CD4-positive, alpha-beta T cell (primary cell): ENCODE measurements around the gene CENPVL2. TPM values are rescaled to one million over a fixed set of nuclear protein-coding genes. Genes with fewer than 3 reads are reported as not detected.

Experiments
- total RNA-seq, 174 experiments: library from RNA in 2 of 174; stranded (reverse) in 2 of 174; gene quantifications; one replicate each; pipeline ENCODE4 v1.2.3 and lab custom pipeline; 2021 to 2026

Gene CENPVL2
- total RNA-seq, 2 experiments from 2014 or later = not detected

Other genes starting within 250 kb of the CENPVL2 start
- gene NUDT11, start 186.2 kb downstream of the CENPVL2 start, total RNA-seq = under 1 TPM; 0.20 to 0.47 TPM
- gene CENPVL3, start 63.9 kb downstream of the CENPVL2 start, total RNA-seq = not detected
- gene CENPVL1, start 27.7 kb upstream of the CENPVL2 start, total RNA-seq = not detected
- gene GSPT2, start 60.6 kb upstream of the CENPVL2 start, total RNA-seq = 1 to 10 TPM; 6.8 to 7.8 TPM
- gene MAGED1, start 210.8 kb upstream of the CENPVL2 start, total RNA-seq = 10 to 100 TPM; 20.3 to 23.7 TPM